Suprapubic skin (tissue), 4 donors: ENCODE results near the gene APOO. TPM values are rescaled to one million over a fixed set of nuclear protein-coding genes. Genes with fewer than 3 reads are reported as not detected.

Experiments
- DNase-seq, 2 donors: peaks; one replicate each; pipeline ENCODE4 v3.0.0-alpha.2; 2019; ENCODE audit warnings: low spot score in 2 of 2
- H3K27ac ChIP-seq: fragments of 200-600 bp; sonication (generic); one replicate; pipeline ENCODE4 v1.5.1; 2019
- H3K27me3 ChIP-seq: fragments of 200-600 bp; sonication (generic); one replicate; pipeline ENCODE4 v1.5.1; 2019
- H3K36me3 ChIP-seq: fragments of 200-600 bp; sonication (generic); one replicate; pipeline ENCODE4 v1.5.1; 2019
- H3K4me1 ChIP-seq: fragments of 200-600 bp; sonication (generic); one replicate; pipeline ENCODE4 v1.5.1; 2019
- H3K4me3 ChIP-seq: fragments of 200-600 bp; sonication (generic); one replicate; pipeline ENCODE4 v1.5.1; 2019; ENCODE audit warnings: mild to moderate bottlenecking
- H3K9me3 ChIP-seq: fragments of 200-600 bp; sonication (generic); one replicate; pipeline ENCODE4 v1.5.1; 2019
- EP300 ChIP-seq: sonication (generic); formaldehyde crosslinking; IDR thresholded peaks from one replicate; pipeline ENCODE4 v1.6.1; 2017; ENCODE audit warnings: antibody characterized with exemption
- POLR2A ChIP-seq, 2 donors: fragments of 450-650 bp; IDR thresholded peaks; one replicate each; pipeline ENCODE4 v1.6.1; 2017; ENCODE audit warnings: antibody characterized with exemption in 2 of 2, mild to moderate bottlenecking in 2 of 2, moderate library complexity in 2 of 2
- POLR2AphosphoS5 ChIP-seq, 3 donors: sonication (generic); formaldehyde crosslinking; IDR thresholded peaks; one replicate each; pipeline ENCODE4 v1.6.1; 2017; ENCODE audit warnings: antibody characterized with exemption in 3 of 3
- WGBS: methylation state at CpG from one replicate; pipeline ENCODE4 v1.1.5; 2018; 5-methylcytosine and 5-hydroxymethylcytosine counted together
- total RNA-seq, 4 donors: library from RNA; depleted of rRNA; stranded (reverse); fragments of >200 nt; gene quantifications; one replicate each; pipeline ENCODE4 v1.1.0, GENCODE V29; 2016
- TF ChIP-seq, protein P1 (sequence below), 2 donors: fragments of 200-600 bp in 1 of 2; fragments of 450-650 bp in 1 of 2; sonication (generic) in 1 of 2; IDR thresholded peaks; one replicate each; pipeline ENCODE4 v1.5.1; 2016 to 2019; ENCODE audit warnings: antibody characterized with exemption in 2 of 2, mild to moderate bottlenecking in 1 of 2, moderate library complexity in 1 of 2

The APOO gene
- total RNA-seq, 4 donors from 2014 or later = 6.2 to 14.1 (median 9.7) TPM

- 77% methylated on average over 11 of the region's 11 CpGs for WGBS
- DNase-seq = no peak
Observed at GRCh38 chrX:23935106-23935505, 27.4 kb upstream of the APOO start.

DNA sequence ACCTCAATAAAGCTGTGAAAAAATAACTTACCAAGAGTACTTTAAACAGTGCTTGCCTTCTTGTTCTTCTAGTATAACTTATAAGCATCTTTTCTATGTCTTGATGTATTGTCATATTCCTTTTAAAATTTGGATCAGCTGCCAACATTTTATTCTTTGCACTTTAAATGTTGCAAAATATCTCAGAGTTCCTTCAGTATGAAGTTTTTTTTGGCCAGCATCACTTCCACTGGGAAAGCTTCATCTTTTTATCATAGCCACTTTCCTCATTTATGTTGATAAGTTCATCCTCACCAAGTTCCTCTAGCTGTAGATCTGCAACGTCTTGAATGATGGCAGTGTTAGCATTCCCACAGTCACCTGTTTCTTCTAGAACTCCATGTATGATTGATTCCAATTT lies 24.3 kb upstream of the APOO start:
- Histone ChIP-seq H3K36me3 (no peaks in the 10 kb centered on the region), H3K27ac (no peak overlapping the region), H3K9me3 (no peaks in the 10 kb centered on the region), H3K4me3 (no peak overlapping the region), H3K27me3 (no peaks in the 10 kb centered on the region), H3K4me1 (no peaks in the 10 kb centered on the region)
- TF ChIP-seq, protein P1, sequence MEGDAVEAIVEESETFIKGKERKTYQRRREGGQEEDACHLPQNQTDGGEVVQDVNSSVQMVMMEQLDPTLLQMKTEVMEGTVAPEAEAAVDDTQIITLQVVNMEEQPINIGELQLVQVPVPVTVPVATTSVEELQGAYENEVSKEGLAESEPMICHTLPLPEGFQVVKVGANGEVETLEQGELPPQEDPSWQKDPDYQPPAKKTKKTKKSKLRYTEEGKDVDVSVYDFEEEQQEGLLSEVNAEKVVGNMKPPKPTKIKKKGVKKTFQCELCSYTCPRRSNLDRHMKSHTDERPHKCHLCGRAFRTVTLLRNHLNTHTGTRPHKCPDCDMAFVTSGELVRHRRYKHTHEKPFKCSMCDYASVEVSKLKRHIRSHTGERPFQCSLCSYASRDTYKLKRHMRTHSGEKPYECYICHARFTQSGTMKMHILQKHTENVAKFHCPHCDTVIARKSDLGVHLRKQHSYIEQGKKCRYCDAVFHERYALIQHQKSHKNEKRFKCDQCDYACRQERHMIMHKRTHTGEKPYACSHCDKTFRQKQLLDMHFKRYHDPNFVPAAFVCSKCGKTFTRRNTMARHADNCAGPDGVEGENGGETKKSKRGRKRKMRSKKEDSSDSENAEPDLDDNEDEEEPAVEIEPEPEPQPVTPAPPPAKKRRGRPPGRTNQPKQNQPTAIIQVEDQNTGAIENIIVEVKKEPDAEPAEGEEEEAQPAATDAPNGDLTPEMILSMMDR (IDR thresholded peaks at IDR 0.05) = no peak
- TF ChIP-seq POLR2AphosphoS5 (IDR thresholded peaks at IDR 0.05) (no peak), EP300 (no peak), POLR2A (IDR thresholded peaks at IDR 0.05) (no peak)
- no peak for DNase-seq
- WGBS = 33% methylated on average over 1 of the region's 1 CpG

More at GRCh38 chrX:23935106-23935505, 27.4 kb upstream of the APOO start:
- TF ChIP-seq POLR2AphosphoS5 (IDR thresholded peaks at IDR 0.05) (no peak), POLR2A (IDR thresholded peaks at IDR 0.05) (no peak), EP300 (no peak)
- TF ChIP-seq, protein P1 (IDR thresholded peaks at IDR 0.05) = no peak
- H3K27ac ChIP-seq = no peak overlapping the region
- H3K36me3 ChIP-seq = no peaks in the 10 kb centered on the region
- no peak overlapping the region for H3K4me3 ChIP-seq
- no peaks in the 10 kb centered on the region for H3K9me3 ChIP-seq
- H3K27me3 ChIP-seq = no peaks in the 10 kb centered on the region
- no peaks in the 10 kb centered on the region for H3K4me1 ChIP-seq

DNA sequence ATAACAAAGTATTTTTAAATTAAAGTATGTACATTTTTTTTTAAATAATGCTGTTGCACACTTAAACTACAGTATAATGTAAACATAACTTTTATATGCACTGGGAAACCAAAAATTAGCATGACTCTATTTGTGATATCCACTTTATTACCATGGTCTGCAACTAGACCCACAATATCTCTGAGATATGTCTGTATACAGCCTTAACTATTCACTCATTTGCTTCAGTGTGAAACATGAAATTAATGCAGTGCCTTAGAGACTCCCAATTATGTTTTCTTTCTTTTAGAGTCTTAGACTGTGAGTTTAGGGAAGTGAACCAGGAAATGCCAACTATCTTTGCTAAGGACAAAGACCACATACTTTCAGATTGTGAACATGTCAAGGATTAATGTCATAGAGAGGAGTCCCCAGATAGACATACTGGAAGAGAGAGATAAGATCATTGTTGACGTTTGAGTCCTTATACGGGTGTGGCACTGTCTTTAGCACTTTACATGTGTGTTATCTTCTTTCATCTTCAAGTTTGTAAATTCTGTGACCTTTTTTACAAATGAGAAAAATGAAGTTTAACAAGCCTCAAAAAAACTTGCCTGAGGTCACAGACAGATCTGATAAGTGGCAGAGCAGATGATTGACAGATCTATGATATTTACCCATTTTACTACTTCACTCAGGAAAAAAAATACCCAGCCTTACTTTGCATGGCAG lies 23.3 kb upstream of the APOO start:
- WGBS = 18% methylated on average over 2 of the region's 2 CpGs
- TF ChIP-seq, protein P1 (IDR thresholded peaks at IDR 0.05) = no peak
- TF ChIP-seq POLR2A (IDR thresholded peaks at IDR 0.05) (no peak), POLR2AphosphoS5 (IDR thresholded peaks at IDR 0.05) (no peak), EP300 (no peak)
- no peak overlapping the region for H3K4me3 ChIP-seq
- H3K27ac ChIP-seq = no peak overlapping the region
- H3K27me3 ChIP-seq = no peaks in the 10 kb centered on the region
- no peak for DNase-seq
- no peaks in the 10 kb centered on the region for H3K4me1 ChIP-seq
- H3K9me3 ChIP-seq = no peaks in the 10 kb centered on the region
- no peaks in the 10 kb centered on the region for H3K36me3 ChIP-seq

- no peaks in the 10 kb centered on the region for H3K4me1 ChIP-seq
- 85% methylated on average over 4 of the region's 4 CpGs for WGBS
- no peaks in the 10 kb centered on the region for H3K36me3 ChIP-seq
- no peak for DNase-seq
- no peak for TF ChIP-seq POLR2A (IDR thresholded peaks at IDR 0.05)
- TF ChIP-seq, protein P1 (IDR thresholded peaks at IDR 0.05) = no peak
- H3K4me3 ChIP-seq = no peak overlapping the region
- H3K27me3 ChIP-seq = no peaks in the 10 kb centered on the region
- no peak overlapping the region for H3K27ac ChIP-seq
- H3K9me3 ChIP-seq = no peaks in the 10 kb centered on the region
Observed at GRCh38 chrX:23926015-23926414, 18.3 kb upstream of the APOO start.

- Histone ChIP-seq H3K27me3 (no peaks in the 10 kb centered on the region), H3K27ac (no peak overlapping the region), H3K36me3 (no peaks in the 10 kb centered on the region), H3K4me1 (no peaks in the 10 kb centered on the region), H3K9me3 (no peaks in the 10 kb centered on the region), H3K4me3 (no peak overlapping the region)
- no peak for DNase-seq
- TF ChIP-seq, protein P1 (IDR thresholded peaks at IDR 0.05) = no peak
- TF ChIP-seq EP300 = no peak
- no peak for TF ChIP-seq POLR2AphosphoS5 (IDR thresholded peaks at IDR 0.05)
- TF ChIP-seq POLR2A (IDR thresholded peaks at IDR 0.05) = no peak
- 78% methylated on average over 9 of the region's 9 CpGs for WGBS
Observed at GRCh38 chrX:23919706-23920320, 12.1 kb upstream of the APOO start.
